Muscle of arm (tissue), 12 donors: Measurements from ENCODE around the gene CFAP53. TPM values are rescaled to one million over a fixed set of nuclear protein-coding genes. Genes with fewer than 3 reads are reported as not detected.

Experiments used
- DNase-seq: peaks from one replicate; pipeline ENCODE4 v3.0.0-alpha.2; 2013
- polyA plus RNA-seq, 12 donors: library from polyadenylated mRNA; unstranded; fragments of 120-200 nt; gene quantifications; one replicate each; pipeline ENCODE4 v1.2.1, GENCODE V29; 2013; ENCODE audit not compliant: insufficient read length in 12 of 12

CFAP53 gene
- polyA plus RNA-seq, 12 donors: 0.11 to 1.1 (median 0.34) TPM; not detected in 2

GRCh38 chr18:50194631-50195532, 71.4 kb downstream of the CFAP53 start, which contains the start of gene MYO5B:
MYO5B (minus strand) TSS chr18:50195147; CDS start chr18:50194793, 354 bp downstream.
- DNase-seq: no peak

GRCh38 chr18:50193796-50194630, 72.3 kb downstream of the CFAP53 start:
- DNase-seq: no peak

- no peak for DNase-seq
Observed at GRCh38 chr18:50192995-50193795, 73.1 kb downstream of the CFAP53 start.

- DNase-seq: no peak
Observed at GRCh38 chr18:50190926-50191325, 75.4 kb downstream of the CFAP53 start.

GRCh38 chr18:50190236-50190635, 76.1 kb downstream of the CFAP53 start:
- DNase-seq: no peak

GRCh38 chr18:50189160-50189559, 77.1 kb downstream of the CFAP53 start:
- DNase-seq: no peak

GRCh38 chr18:50188652-50189051, 77.6 kb downstream of the CFAP53 start:
- DNase-seq: no peak

- no peak for DNase-seq
Observed at GRCh38 chr18:50187659-50188058, 78.6 kb downstream of the CFAP53 start.

- no peak for DNase-seq
Observed at GRCh38 chr18:50186385-50186784, 79.9 kb downstream of the CFAP53 start.

- DNase-seq: no peak
Observed at GRCh38 chr18:50183556-50183955, 82.7 kb downstream of the CFAP53 start.

- DNase-seq: no peak
Observed at GRCh38 chr18:50182511-50182910, 83.8 kb downstream of the CFAP53 start.

- DNase-seq: no peak
Observed at GRCh38 chr18:50181590-50181989, 84.7 kb downstream of the CFAP53 start.

- no peak for DNase-seq
Observed at GRCh38 chr18:50179465-50179864, 86.8 kb downstream of the CFAP53 start.

- no peak for DNase-seq
Observed at GRCh38 chr18:50177294-50177992, 88.9 kb downstream of the CFAP53 start.

Other genes with a start within 250 kb of the CFAP53 start
- gene MYO5B, start 71.3 kb downstream of the CFAP53 start, polyA plus RNA-seq: 10 to 100 TPM in 1 of 12 donors, 1 to 10 TPM in 10, not detected in 1; 1.0 to 10.1 (median 1.5) TPM
- gene MBD1, start 15.0 kb upstream of the CFAP53 start, polyA plus RNA-seq: 10 to 100 TPM in 11 of 12 donors, not detected in 1; 31.7 to 55.2 (median 40.1) TPM
- 10 to 100 TPM in 11 of 12 donors, not detected in 1; 24.7 to 59.4 (median 30.6) TPM for gene CXXC1, start 21.2 kb upstream of the CFAP53 start, polyA plus RNA-seq
- gene SKA1, start 108.6 kb upstream of the CFAP53 start, polyA plus RNA-seq: 1 to 10 TPM in 10 of 12 donors, not detected in 2; 2.2 to 8.4 (median 4.6) TPM